Activated CD8-positive, alpha-beta memory T cell treated with anti-CD3 and anti-CD28 coated beads, Interleukin-2, amount 10 ng/mL, durations not matched to agents 7 days and 5 days (primary cell): ENCODE measurements around the gene CCL7. TPM values are rescaled to one million over a fixed set of nuclear protein-coding genes. Genes with fewer than 3 reads are reported as not detected.
A peak's percentile ranks its signal among the peaks of the same experiment; 100 is the strongest.

Experiments used
- ATAC-seq: fragments of 150-1000 bp; cut with Tn5 transposase; one replicate; pipeline ENCODE4 v1.10.0; 2021; ENCODE audit warnings: moderate library complexity
- CTCF ChIA-PET: fragments of 350-600 bp; sonication (Branson Sonifier 250); formaldehyde crosslinking; loops from one replicate; lab custom pipeline; 2021; ENCODE audit warnings: antibody characterized with exemption; lab: Charles Lee
- DNase-seq: peaks from one replicate; pipeline ENCODE4 v3.0.0-alpha.2; 2020
- H3K27ac Mint-ChIP-seq: one replicate; pipeline ENCODE4 v1.8.0; 2021; ENCODE audit warnings: mild to moderate bottlenecking, mixed read lengths
- H3K27me3 Mint-ChIP-seq: one replicate; pipeline ENCODE4 v1.8.0; 2021; ENCODE audit warnings: mixed read lengths
- H3K36me3 Mint-ChIP-seq: one replicate; pipeline ENCODE4 v1.8.0; 2021; ENCODE audit warnings: mild to moderate bottlenecking, mixed read lengths
- H3K4me1 Mint-ChIP-seq: one replicate; pipeline ENCODE4 v1.8.0; 2021; ENCODE audit warnings: mixed read lengths
- H3K4me3 Mint-ChIP-seq: one replicate; pipeline ENCODE4 v1.8.0; 2021; ENCODE audit warnings: mild to moderate bottlenecking, moderate library complexity, mixed read lengths
- H3K9me3 Mint-ChIP-seq: one replicate; pipeline ENCODE4 v1.8.0; 2022; ENCODE audit warnings: low read depth, mixed read lengths
- total RNA-seq, 2 experiments: library from RNA; stranded (reverse); gene quantifications; one replicate each; pipeline ENCODE4 v1.2.3, GENCODE V29; 2021

Gene CCL7
- total RNA-seq, 2 experiments from 2014 or later = not detected

GRCh38 chr17:34252444-34253138 is 17.4 kb upstream of the CCL7 start:
- H3K27ac Mint-ChIP-seq = no peak overlapping the region
- H3K4me3 Mint-ChIP-seq = no peak overlapping the region
- ATAC-seq (no peak), DNase-seq (no peak)
- H3K4me1 Mint-ChIP-seq = peaks cover 2% of the 10 kb centered on the region
- H3K27me3 Mint-ChIP-seq = peaks cover 69% of the 10 kb centered on the region
- no peaks in the 10 kb centered on the region for H3K9me3 Mint-ChIP-seq
- CTCF ChIA-PET = interaction anchor here (1.0 kb wide), 1 partner anchor 108 kb away, joined by 5 read pairs; no protein-coding TSS in a partner anchor
- H3K36me3 Mint-ChIP-seq = no peaks in the 10 kb centered on the region

- Mint-ChIP-seq H3K27ac (no peak overlapping the region), H3K27me3 (peaks cover 69% of the 10 kb centered on the region), H3K4me3 (no peak overlapping the region), H3K4me1 (peaks cover 2% of the 10 kb centered on the region), H3K9me3 (no peaks in the 10 kb centered on the region), H3K36me3 (no peaks in the 10 kb centered on the region)
- ATAC-seq = no peak
- DNase-seq = no peak
- CTCF ChIA-PET = interaction anchor here (1.0 kb wide), 1 partner anchor 108 kb away, joined by 5 read pairs; no protein-coding TSS in a partner anchor
Measured at GRCh38 chr17:34253139-34253525, 16.9 kb upstream of the CCL7 start.

DNA sequence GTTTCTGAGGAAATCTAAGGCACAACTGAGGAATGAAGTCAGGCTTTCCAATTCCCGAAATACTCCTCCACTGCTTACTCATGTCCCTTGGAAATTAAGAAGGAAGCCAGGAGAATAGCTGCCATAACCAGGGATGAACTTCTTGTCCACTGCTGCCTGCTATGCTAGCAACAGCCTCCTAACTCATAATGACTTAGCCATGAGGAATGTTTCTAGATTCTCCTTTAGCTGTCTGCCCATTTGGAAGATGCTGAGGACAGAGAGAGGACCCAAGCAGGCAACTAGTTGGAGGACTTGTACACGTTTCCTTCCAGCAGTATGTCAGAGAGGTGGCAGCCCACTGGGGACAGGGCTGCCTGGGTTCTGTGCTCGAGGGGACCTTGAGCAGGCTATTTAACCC is 15.9 kb upstream of the CCL7 start:
- Mint-ChIP-seq H3K36me3 (no peaks in the 10 kb centered on the region), H3K4me3 (no peak overlapping the region), H3K27ac (no peak overlapping the region), H3K27me3 (peaks cover 78% of the 10 kb centered on the region), H3K4me1 (peaks cover 2% of the 10 kb centered on the region), H3K9me3 (no peaks in the 10 kb centered on the region)
- CTCF ChIA-PET = no interaction called here
- no peak for DNase-seq
- no peak for ATAC-seq

- H3K4me1 Mint-ChIP-seq = peaks cover 5% of the 10 kb centered on the region
- H3K27ac Mint-ChIP-seq = no peak within 1 kb of the TSS
- CTCF ChIA-PET = no interaction called here
- H3K9me3 Mint-ChIP-seq = no peaks in the 10 kb centered on the region
- no peaks in the 10 kb centered on the region for H3K36me3 Mint-ChIP-seq
- ATAC-seq (no peak), DNase-seq (no peak)
- H3K27me3 Mint-ChIP-seq = peaks cover 81% of the 10 kb centered on the region
- no peak within 1 kb of the TSS for H3K4me3 Mint-ChIP-seq
Measured at GRCh38 chr17:34254651-34255380, 15.2 kb upstream of the CCL7 start, which contains the start of gene CCL2. TSS of gene CCL2 (plus strand) at chr17:34255285. CDS start at chr17:34255350, 65 bp downstream.

- no peak overlapping the region for H3K4me3 Mint-ChIP-seq
- H3K9me3 Mint-ChIP-seq = no peaks in the 10 kb centered on the region
- peaks cover 84% of the 10 kb centered on the region for H3K27me3 Mint-ChIP-seq
- no peak overlapping the region for H3K27ac Mint-ChIP-seq
- CTCF ChIA-PET = interaction anchor here (1.0 kb wide), 1 partner anchor 84 kb away, joined by 3 read pairs; no protein-coding TSS in a partner anchor
- H3K4me1 Mint-ChIP-seq = peaks cover 5% of the 10 kb centered on the region
- ATAC-seq (no peak), DNase-seq (no peak)
- H3K36me3 Mint-ChIP-seq = no peaks in the 10 kb centered on the region
Measured at GRCh38 chr17:34255381-34255732, 14.7 kb upstream of the CCL7 start.

DNA sequence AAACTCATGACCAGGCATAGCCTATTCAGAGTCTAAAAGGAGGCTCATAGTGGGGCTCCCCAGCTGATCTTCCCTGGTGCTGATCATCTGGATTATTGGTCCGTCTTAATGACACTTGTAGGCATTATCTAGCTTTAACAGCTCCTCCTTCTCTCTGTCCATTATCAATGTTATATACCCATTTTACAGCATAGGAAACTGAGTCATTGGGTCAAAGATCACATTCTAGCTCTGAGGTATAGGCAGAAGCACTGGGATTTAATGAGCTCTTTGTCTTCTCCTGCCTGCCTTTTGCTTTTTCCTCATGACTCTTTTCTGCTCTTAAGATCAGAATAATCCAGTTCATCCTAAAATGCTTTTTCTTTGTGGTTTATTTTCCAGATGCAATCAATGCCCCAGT is 14.2 kb upstream of the CCL7 start:
- no peak overlapping the region for H3K4me3 Mint-ChIP-seq
- no peaks in the 10 kb centered on the region for H3K36me3 Mint-ChIP-seq
- H3K4me1 Mint-ChIP-seq = peaks cover 5% of the 10 kb centered on the region
- ATAC-seq (no peak), DNase-seq (no peak)
- CTCF ChIA-PET = interaction anchor here (1.0 kb wide), 1 partner anchor 85 kb away, joined by 3 read pairs; no protein-coding TSS in a partner anchor
- H3K9me3 Mint-ChIP-seq = no peaks in the 10 kb centered on the region
- peaks cover 85% of the 10 kb centered on the region for H3K27me3 Mint-ChIP-seq
- no peak overlapping the region for H3K27ac Mint-ChIP-seq

- ATAC-seq = no peak
- Mint-ChIP-seq H3K27ac (no peak overlapping the region), H3K4me1 (peaks cover 19% of the 10 kb centered on the region), H3K9me3 (no peaks in the 10 kb centered on the region), H3K27me3 (peaks cover 84% of the 10 kb centered on the region), H3K36me3 (no peaks in the 10 kb centered on the region), H3K4me3 (no peak overlapping the region)
- DNase-seq = no peak
- CTCF ChIA-PET = no interaction called here
Measured at GRCh38 chr17:34257299-34257985, 12.6 kb upstream of the CCL7 start.

DNA sequence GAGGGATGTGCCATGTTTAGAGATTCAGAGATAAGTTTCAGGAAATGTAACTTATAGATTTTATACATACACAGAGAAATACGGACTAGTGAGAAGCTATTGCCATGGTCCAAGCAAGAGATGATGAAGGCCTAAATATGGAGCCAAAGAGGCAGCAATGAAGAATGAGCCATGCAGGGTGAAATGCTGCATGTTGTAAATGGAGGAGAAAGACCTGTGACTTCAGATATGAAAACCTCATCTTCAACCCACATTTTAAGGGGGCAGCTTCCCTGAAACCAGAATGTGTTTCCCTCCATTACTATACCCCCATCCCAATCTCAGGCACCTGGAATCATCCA is 12.1 kb upstream of the CCL7 start:
- Mint-ChIP-seq H3K4me1 (peaks cover 19% of the 10 kb centered on the region), H3K36me3 (no peaks in the 10 kb centered on the region), H3K27ac (no peak overlapping the region), H3K27me3 (peaks cover 79% of the 10 kb centered on the region), H3K9me3 (no peaks in the 10 kb centered on the region), H3K4me3 (no peak overlapping the region)
- DNase-seq (no peak), ATAC-seq (no peak)
- CTCF ChIA-PET = no interaction called here

DNA sequence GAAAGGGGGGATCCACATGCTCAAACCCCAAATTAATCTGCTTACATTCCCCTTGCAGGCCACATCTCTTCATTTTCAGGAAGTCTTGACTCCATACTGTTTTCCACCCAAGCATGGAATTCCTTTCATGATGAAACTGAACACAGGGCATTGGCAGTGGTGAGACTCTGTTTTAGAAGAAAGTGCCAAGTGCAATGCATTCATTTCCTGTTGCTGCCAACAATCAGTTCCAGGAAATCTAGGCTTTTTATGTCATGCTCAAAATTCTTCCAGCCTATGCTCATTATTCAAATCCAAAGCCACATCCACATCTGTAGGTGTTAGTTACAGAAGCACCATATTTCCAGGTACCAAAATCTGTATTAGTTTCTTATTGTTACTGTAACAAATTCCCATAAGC is 10.9 kb upstream of the CCL7 start:
- ATAC-seq (no peak), DNase-seq (no peak)
- H3K27me3 Mint-ChIP-seq = peaks cover 72% of the 10 kb centered on the region
- H3K9me3 Mint-ChIP-seq = no peaks in the 10 kb centered on the region
- no peak overlapping the region for H3K4me3 Mint-ChIP-seq
- CTCF ChIA-PET = no interaction called here
- no peaks in the 10 kb centered on the region for H3K36me3 Mint-ChIP-seq
- H3K4me1 Mint-ChIP-seq = peaks cover 19% of the 10 kb centered on the region
- H3K27ac Mint-ChIP-seq = no peak overlapping the region

DNA sequence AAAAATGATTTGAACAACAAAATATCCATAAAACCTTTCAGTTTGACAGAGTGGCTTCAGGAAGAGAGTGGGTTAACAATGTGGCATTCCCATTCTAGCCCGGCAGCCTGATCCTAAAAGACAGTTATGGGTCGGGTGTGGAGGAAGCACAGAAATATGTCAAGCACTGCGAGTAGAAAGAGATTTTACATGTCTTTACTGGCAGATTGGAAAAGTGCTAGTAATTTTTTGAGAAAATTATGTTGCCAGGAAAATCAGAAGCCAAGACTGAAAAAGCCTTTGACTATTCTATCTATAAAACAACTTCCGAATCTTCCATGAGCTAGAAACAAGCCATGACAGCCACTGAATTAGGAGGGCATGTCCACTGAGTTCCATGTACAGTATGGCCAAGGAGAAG is 9.2 kb upstream of the CCL7 start:
- Mint-ChIP-seq H3K4me3 (no peak overlapping the region), H3K36me3 (no peaks in the 10 kb centered on the region), H3K27me3 (peaks cover 76% of the 10 kb centered on the region), H3K4me1 (peaks cover 16% of the 10 kb centered on the region), H3K27ac (no peak overlapping the region), H3K9me3 (no peaks in the 10 kb centered on the region)
- CTCF ChIA-PET = no interaction called here
- ATAC-seq = no peak
- DNase-seq = no peak

GRCh38 chr17:34261568-34262337 is 8.3 kb upstream of the CCL7 start:
- no peak overlapping the region for H3K27ac Mint-ChIP-seq
- H3K4me1 Mint-ChIP-seq = peaks cover 16% of the 10 kb centered on the region
- DNase-seq = peak; percentile 64
- no peaks in the 10 kb centered on the region for H3K9me3 Mint-ChIP-seq
- no peak overlapping the region for H3K4me3 Mint-ChIP-seq
- no peaks in the 10 kb centered on the region for H3K36me3 Mint-ChIP-seq
- ATAC-seq = peak; percentile 39
- CTCF ChIA-PET = no interaction called here
- H3K27me3 Mint-ChIP-seq = peaks cover 77% of the 10 kb centered on the region

DNA sequence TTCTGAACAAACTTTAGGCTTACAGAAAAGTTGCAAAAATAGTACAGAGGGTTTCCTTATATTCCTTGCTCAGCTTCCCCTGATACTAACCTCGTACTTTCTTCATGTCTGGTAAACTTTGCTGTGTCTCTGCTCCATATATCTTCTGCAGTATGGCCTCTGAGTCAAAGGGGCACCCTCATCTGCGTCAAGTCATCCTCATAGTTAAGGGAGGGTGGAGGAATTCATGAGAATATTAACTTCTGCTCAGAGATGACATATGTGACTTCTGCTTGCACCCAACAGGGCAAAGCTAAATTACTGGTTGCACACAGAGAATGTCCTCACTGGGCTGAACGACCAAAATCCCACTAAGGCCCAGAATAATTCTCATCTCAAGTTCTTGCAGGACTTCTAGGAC is 4.3 kb upstream of the CCL7 start:
- H3K27me3 Mint-ChIP-seq = peaks cover 67% of the 10 kb centered on the region
- no peaks in the 10 kb centered on the region for H3K36me3 Mint-ChIP-seq
- H3K4me3 Mint-ChIP-seq = no peak overlapping the region
- CTCF ChIA-PET = no interaction called here
- peaks cover 14% of the 10 kb centered on the region for H3K4me1 Mint-ChIP-seq
- no peaks in the 10 kb centered on the region for H3K9me3 Mint-ChIP-seq
- no peak for DNase-seq
- no peak for ATAC-seq
- H3K27ac Mint-ChIP-seq = no peak overlapping the region

DNA sequence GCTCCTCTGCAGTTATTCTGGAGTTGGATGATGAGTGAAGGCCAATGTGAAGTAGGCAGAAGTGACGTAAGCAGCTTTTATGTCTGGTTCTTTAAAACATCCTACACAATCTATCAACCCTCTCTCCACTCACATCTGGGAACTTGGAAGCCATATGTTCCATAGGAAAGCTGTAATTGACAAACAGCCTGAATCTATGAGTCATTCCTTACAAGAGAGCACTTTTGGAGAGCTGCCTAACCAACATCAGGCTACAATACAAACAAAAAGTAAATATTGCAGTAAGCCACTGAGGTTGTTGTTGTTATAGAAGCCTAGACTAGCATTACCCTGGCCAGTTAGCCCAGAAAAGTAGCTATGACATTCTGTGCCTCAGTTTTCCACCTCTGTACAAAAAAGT is 5.9 kb downstream of the CCL7 start:
- no peaks in the 10 kb centered on the region for H3K9me3 Mint-ChIP-seq
- no peak overlapping the region for H3K4me3 Mint-ChIP-seq
- DNase-seq (no peak), ATAC-seq (no peak)
- peaks cover 77% of the 10 kb centered on the region for H3K27me3 Mint-ChIP-seq
- no peak overlapping the region for H3K27ac Mint-ChIP-seq
- no peaks in the 10 kb centered on the region for H3K4me1 Mint-ChIP-seq
- CTCF ChIA-PET = no interaction called here
- no peaks in the 10 kb centered on the region for H3K36me3 Mint-ChIP-seq
